LHCN-M2 (cell line): ENCODE data around the gene PHF24. TPM values are rescaled to one million over a fixed set of nuclear protein-coding genes. Genes with fewer than 3 reads are reported as not detected.

ENCODE experiments used
- total RNA-seq: library from RNA; depleted of rRNA; stranded (reverse); fragments of >200 nt; gene quantifications from 2 replicates; pipeline ENCODE4 v1.2.3, GENCODE V29; 2014; rRNA removed

PHF24 gene
- total RNA-seq, 1 experiment from 2014 or later, result not detected

Other genes starting within 250 kb of the PHF24 start
- gene CCL21, start 248.1 kb upstream of the PHF24 start, total RNA-seq, result not detected in 2 replicates
- 18.3 and 20.8 TPM in 2 replicates for gene DNAJB5, start 31.5 kb downstream of the PHF24 start, total RNA-seq
- 294 and 327 TPM in 2 replicates for gene VCP, start 114.3 kb downstream of the PHF24 start, total RNA-seq
- gene FANCG, start 121.7 kb downstream of the PHF24 start, total RNA-seq, result 54.2 and 60.9 TPM in 2 replicates
- 21.7 and 23.7 TPM in 2 replicates for gene PIGO, start 138.3 kb downstream of the PHF24 start, total RNA-seq
- gene STOML2, start 144.8 kb downstream of the PHF24 start, total RNA-seq, result 138 and 153 TPM in 2 replicates
- gene ATOSB, start 157.6 kb downstream of the PHF24 start, total RNA-seq, result 34.8 and 36.0 TPM in 2 replicates
- gene UNC13B, start 203.7 kb downstream of the PHF24 start, total RNA-seq, result 17.0 and 18.3 TPM in 2 replicates